Peyer's patch (tissue), 4 donors: ENCODE measurements around the gene TDO2. TPM values are rescaled to one million over a fixed set of nuclear protein-coding genes. Genes with fewer than 3 reads are reported as not detected.

Experiments used
- DNase-seq, 3 donors: peaks; one replicate each; pipeline ENCODE4 v3.0.0-alpha.2; 2017 to 2019
- H3K27ac ChIP-seq, 4 donors: fragments of 200-600 bp; sonication (generic); one replicate each; pipeline ENCODE4 v1.5.1; 2016 to 2019
- H3K27me3 ChIP-seq, 2 donors: fragments of 200-600 bp; sonication (generic); one replicate each; pipeline ENCODE4 v1.5.1; 2019
- H3K36me3 ChIP-seq, 3 donors: fragments of 200-600 bp; sonication (generic); one replicate each; pipeline ENCODE4 v1.5.1; 2016 to 2019
- H3K4me1 ChIP-seq, 4 donors: fragments of 200-600 bp; sonication (generic); one replicate each; pipeline ENCODE4 v1.5.1; 2016 to 2019
- H3K4me3 ChIP-seq, 4 donors: fragments of 200-600 bp; sonication (generic); 1 replicate in 3 of 4; 2 replicates in 1 of 4; pipeline ENCODE4 v1.5.1; 2016 to 2019; ENCODE audit warnings: mild to moderate bottlenecking in 1 of 4
- H3K9me3 ChIP-seq, 4 donors: fragments of 200-600 bp; sonication (generic); one replicate each; pipeline ENCODE4 v1.5.1; 2016 to 2019; ENCODE audit warnings: mild to moderate bottlenecking in 1 of 4
- POLR2A ChIP-seq, 2 donors: fragments of 450-650 bp; IDR thresholded peaks; one replicate each; pipeline ENCODE4 v1.5.1; 2017; ENCODE audit warnings: antibody characterized with exemption in 2 of 2, mild to moderate bottlenecking in 2 of 2, moderate library complexity in 2 of 2
- total RNA-seq, 4 donors: library from RNA; depleted of rRNA; stranded (reverse); fragments of >200 nt; gene quantifications; one replicate each; pipeline ENCODE4 v1.1.0, GENCODE V29; 2016
- TF ChIP-seq, protein P1 (sequence below), 6 experiments: fragments of 450-650 bp in 4 of 6; fragments of 200-600 bp in 2 of 6; sonication (generic) in 1 of 6; IDR thresholded peaks; one replicate each; pipeline ENCODE4 v1.5.1; 2017 to 2019; ENCODE audit warnings: antibody characterized with exemption in 6 of 6, mild to moderate bottlenecking in 3 of 6, moderate library complexity in 1 of 6

The TDO2 gene
- total RNA-seq, 4 donors from 2014 or later: 5.0 TPM; not detected in 3

DNA sequence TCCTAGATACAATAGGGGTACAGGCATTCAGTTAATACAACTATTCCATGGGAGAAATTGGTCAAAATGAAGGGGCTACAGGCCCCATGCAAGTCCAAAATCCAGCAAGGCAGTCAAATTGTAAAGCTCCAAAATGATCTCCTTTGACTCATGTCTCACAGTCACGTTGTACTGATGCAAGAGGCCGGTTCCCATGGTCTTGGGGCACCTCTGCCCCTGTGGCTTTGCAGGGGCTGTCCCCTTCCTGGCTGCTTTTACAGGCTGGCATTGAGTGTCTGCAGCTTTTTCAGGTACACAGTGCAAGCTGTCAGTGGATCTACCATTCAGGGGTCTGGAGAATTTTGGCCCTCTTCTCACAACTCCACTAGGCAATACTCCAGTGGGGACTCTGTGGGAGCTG lies 24.9 kb upstream of the TDO2 start:
- no peak overlapping the region for H3K4me3 ChIP-seq
- TF ChIP-seq, protein P1, sequence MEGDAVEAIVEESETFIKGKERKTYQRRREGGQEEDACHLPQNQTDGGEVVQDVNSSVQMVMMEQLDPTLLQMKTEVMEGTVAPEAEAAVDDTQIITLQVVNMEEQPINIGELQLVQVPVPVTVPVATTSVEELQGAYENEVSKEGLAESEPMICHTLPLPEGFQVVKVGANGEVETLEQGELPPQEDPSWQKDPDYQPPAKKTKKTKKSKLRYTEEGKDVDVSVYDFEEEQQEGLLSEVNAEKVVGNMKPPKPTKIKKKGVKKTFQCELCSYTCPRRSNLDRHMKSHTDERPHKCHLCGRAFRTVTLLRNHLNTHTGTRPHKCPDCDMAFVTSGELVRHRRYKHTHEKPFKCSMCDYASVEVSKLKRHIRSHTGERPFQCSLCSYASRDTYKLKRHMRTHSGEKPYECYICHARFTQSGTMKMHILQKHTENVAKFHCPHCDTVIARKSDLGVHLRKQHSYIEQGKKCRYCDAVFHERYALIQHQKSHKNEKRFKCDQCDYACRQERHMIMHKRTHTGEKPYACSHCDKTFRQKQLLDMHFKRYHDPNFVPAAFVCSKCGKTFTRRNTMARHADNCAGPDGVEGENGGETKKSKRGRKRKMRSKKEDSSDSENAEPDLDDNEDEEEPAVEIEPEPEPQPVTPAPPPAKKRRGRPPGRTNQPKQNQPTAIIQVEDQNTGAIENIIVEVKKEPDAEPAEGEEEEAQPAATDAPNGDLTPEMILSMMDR (IDR thresholded peaks at IDR 0.05): no peak
- TF ChIP-seq POLR2A (IDR thresholded peaks at IDR 0.05): no peak
- H3K36me3 ChIP-seq: no peaks in the 10 kb centered on the region
- H3K27me3 ChIP-seq: no peaks in the 10 kb centered on the region
- H3K9me3 ChIP-seq: no peaks in the 10 kb centered on the region
- DNase-seq: no peak
- no peak overlapping the region for H3K27ac ChIP-seq
- no peaks in the 10 kb centered on the region for H3K4me1 ChIP-seq

DNA sequence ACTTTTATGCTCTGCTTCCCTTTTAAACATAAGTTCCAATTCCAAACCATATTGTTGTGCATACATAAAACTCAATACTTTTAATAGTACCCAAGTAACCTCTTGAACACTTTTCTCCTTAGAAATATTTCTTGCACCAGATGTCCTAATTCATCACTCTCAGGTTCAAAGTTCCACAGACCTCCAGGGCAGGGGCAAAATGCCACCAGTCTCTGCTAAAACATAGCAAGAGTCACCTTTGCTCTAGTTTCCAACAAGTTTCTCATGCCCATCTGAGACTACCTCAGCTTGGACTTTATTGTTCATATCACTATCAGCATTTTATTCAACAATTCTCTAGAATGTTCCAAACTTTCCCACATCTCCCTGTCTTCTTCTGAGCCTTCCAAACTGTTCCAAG lies 23.7 kb upstream of the TDO2 start:
- no peak overlapping the region for H3K4me3 ChIP-seq
- no peaks in the 10 kb centered on the region for H3K27me3 ChIP-seq
- no peak for DNase-seq
- no peaks in the 10 kb centered on the region for H3K9me3 ChIP-seq
- H3K36me3 ChIP-seq: no peaks in the 10 kb centered on the region
- H3K4me1 ChIP-seq: no peaks in the 10 kb centered on the region
- no peak overlapping the region for H3K27ac ChIP-seq
- TF ChIP-seq, protein P1 (IDR thresholded peaks at IDR 0.05): no peak
- TF ChIP-seq POLR2A (IDR thresholded peaks at IDR 0.05): no peak

DNA sequence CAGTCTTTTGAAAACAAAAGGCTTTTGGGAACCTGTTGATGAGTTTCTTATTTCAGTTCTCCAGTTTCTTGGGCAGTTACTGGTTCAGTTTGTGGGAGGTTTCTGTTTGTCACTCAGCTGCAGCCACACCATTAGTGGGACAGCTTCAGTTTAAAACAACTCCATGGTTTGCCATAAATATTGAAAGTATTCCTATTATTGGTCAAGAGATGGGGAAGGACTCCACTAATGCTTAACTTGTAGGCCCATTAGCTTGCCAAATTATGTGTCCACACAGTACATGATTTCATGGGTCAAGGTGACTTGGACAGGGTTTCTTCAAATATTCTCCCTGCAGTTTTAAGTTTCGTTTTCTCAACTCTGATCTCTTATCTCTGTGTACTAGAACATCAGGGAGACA lies 21.9 kb upstream of the TDO2 start:
- Histone ChIP-seq H3K9me3 (no peaks in the 10 kb centered on the region), H3K27me3 (no peaks in the 10 kb centered on the region), H3K4me1 (no peaks in the 10 kb centered on the region), H3K36me3 (no peaks in the 10 kb centered on the region), H3K4me3 (no peak overlapping the region), H3K27ac (no peak overlapping the region)
- TF ChIP-seq, protein P1 (IDR thresholded peaks at IDR 0.05): no peak
- TF ChIP-seq POLR2A (IDR thresholded peaks at IDR 0.05): no peak
- no peak for DNase-seq

DNA sequence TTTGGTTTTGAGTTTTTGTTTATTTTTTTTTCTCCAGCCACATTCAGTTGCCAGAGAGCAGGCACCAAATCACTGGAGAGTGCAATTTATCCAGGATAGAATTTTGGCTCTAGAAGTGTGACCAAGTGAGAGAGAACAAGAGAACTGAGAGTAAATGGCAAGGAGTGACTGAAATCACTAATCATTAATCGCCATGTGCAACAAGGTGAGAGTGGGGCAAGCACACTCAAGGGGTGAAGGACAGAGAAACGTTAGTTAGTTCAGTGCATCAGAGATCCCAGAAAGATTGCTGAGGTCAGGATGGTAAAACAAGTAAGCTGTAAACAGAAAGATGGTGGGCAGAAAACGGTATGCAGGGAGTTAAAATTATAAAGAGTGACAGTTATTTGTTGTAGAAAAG lies 19.6 kb upstream of the TDO2 start:
- TF ChIP-seq, protein P1 (IDR thresholded peaks at IDR 0.05): no peak
- TF ChIP-seq POLR2A (IDR thresholded peaks at IDR 0.05): no peak

DNA sequence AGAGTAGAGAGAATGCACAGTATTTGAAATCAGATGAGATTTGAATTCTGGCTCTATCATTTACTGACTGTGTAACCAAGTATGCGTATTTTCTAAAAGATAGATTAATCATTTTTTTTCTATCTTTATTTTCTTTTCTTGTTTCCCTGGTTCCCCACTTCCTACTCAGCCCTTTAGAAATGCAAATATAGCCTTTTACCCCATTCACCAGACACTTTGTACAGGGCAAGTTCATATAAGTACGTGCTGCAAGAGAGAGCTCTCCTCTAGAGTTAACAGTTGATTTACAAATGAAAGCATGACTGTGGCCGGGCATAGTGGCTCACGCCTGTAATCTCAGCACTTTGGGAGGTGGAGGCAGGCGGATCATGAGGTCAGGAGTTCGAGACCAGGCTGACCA lies 17.8 kb upstream of the TDO2 start:
- Histone ChIP-seq H3K36me3 (no peaks in the 10 kb centered on the region), H3K27me3 (no peaks in the 10 kb centered on the region), H3K27ac (no peak overlapping the region), H3K4me1 (peaks cover 0 to 3% (median 0%) of the 10 kb centered on the region in 4 donors), H3K4me3 (no peak overlapping the region), H3K9me3 (no peaks in the 10 kb centered on the region)
- TF ChIP-seq, protein P1 (IDR thresholded peaks at IDR 0.05): no peak
- no peak for TF ChIP-seq POLR2A (IDR thresholded peaks at IDR 0.05)
- DNase-seq: no peak

More for the DNA sequence above, 19.6 kb upstream of the TDO2 start:
- Histone ChIP-seq H3K27me3 (no peaks in the 10 kb centered on the region), H3K9me3 (no peaks in the 10 kb centered on the region), H3K36me3 (no peaks in the 10 kb centered on the region), H3K4me1 (no peaks in the 10 kb centered on the region), H3K27ac (no peak overlapping the region), H3K4me3 (no peak overlapping the region)
- no peak for DNase-seq

DNA sequence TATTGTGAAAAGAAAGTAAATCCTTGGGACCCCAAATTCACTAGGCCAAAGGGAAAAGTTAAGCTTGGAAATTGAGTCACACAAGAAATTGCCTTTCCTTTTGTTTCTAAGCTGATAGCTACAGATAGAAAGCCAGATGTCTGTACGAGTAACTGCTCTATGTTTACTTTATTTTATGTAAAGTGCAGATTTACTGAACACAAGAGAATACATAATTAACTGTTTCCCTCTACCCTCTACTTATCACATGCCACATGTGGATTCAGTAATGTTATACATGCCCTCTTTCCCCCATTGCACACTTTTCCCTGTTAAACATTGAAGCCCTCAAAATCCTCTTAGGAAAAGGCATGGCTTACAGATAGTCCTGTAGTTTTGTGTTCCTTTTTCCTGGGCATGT lies 16.5 kb upstream of the TDO2 start:
- Histone ChIP-seq H3K27ac (no peak overlapping the region), H3K4me3 (no peak overlapping the region), H3K27me3 (no peaks in the 10 kb centered on the region), H3K4me1 (peaks cover 0 to 3% (median 0%) of the 10 kb centered on the region in 4 donors), H3K9me3 (no peaks in the 10 kb centered on the region), H3K36me3 (no peaks in the 10 kb centered on the region)
- no peak for DNase-seq
- no peak for TF ChIP-seq POLR2A (IDR thresholded peaks at IDR 0.05)
- TF ChIP-seq, protein P1 (IDR thresholded peaks at IDR 0.05): no peak
